Brain microvascular endothelial cell (primary cell): ENCODE measurements around the gene SOCS1.

ENCODE experiments used
- DNase-seq: peaks from one replicate; pipeline ENCODE4 v3.0.0-alpha.2; 2020
- H3K27ac ChIP-seq: fragments of 250-450 bp; sonication (Bioruptor Pico); 2 replicates; pipeline ENCODE4 v1.5.1; 2020; ENCODE audit warnings: mild to moderate bottlenecking, moderate library complexity
- H3K27me3 ChIP-seq: fragments of 250-450 bp; sonication (Bioruptor Pico); replicated peaks from 2 replicates; pipeline ENCODE4 v1.5.1; 2020; ENCODE audit warnings: mild to moderate bottlenecking
- H3K36me3 ChIP-seq: fragments of 250-450 bp; sonication (Bioruptor Pico); replicated peaks from 2 replicates; pipeline ENCODE4 v1.5.1; 2020; ENCODE audit warnings: mild to moderate bottlenecking
- H3K4me3 ChIP-seq: 2 replicates; pipeline ENCODE4 v1.5.1; 2011; ENCODE audit warnings: low read depth, mild to moderate bottlenecking, control low read depth, low read length, moderate library complexity
- in situ Hi-C: cut with HindIII; loops from 2 replicates; pipeline ENCODE4 v1.10.0; 2017; ENCODE audit warnings: low sequenced_read_pairs, low pct_ligation_motif_present
- TF ChIP-seq, protein P1 (sequence below): IDR thresholded peaks from 2 replicates; pipeline ENCODE4 v1.5.1; 2011; ENCODE audit warnings: low read depth, mild to moderate bottlenecking, moderate library complexity, low read length, control low read depth, inconsistent platforms; ENCODE audit errors: missing control alignments

The SOCS1 gene

DNA sequence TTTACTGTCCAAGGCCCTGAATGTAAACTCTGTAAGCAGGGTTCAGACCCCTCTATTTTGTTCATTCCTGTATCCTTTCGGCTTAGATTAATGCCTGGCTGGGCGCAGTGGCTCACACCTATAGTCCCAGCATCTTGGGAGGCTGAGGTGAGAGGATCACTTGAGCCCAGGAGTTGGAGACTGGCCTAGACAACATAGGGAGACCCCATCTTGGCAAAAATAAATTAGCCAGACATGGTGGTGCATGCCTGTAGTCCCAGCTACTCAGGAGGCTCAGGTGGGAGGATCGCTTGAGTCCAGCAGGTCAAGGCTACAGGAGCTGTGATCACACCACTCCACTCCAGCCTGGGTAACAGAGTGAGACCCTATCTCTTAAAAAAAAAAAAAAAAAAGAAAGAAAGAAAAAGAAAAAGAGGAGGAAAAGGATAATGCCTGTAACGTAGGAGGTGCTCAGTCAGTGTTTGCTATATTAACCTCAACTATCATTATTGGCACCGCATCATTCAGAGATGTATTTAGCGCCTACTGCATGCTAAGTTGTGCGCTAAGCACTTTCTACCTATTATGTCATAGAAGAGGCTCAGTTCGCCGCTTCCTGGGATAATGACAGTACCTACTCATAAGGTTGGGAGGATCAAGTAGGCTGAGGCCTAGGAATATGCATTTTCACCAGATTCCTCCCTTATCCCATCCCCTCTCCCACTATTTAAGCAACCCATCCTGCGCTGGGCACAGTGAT is 5.0 kb downstream of the SOCS1 start:
- TF ChIP-seq, protein P1, sequence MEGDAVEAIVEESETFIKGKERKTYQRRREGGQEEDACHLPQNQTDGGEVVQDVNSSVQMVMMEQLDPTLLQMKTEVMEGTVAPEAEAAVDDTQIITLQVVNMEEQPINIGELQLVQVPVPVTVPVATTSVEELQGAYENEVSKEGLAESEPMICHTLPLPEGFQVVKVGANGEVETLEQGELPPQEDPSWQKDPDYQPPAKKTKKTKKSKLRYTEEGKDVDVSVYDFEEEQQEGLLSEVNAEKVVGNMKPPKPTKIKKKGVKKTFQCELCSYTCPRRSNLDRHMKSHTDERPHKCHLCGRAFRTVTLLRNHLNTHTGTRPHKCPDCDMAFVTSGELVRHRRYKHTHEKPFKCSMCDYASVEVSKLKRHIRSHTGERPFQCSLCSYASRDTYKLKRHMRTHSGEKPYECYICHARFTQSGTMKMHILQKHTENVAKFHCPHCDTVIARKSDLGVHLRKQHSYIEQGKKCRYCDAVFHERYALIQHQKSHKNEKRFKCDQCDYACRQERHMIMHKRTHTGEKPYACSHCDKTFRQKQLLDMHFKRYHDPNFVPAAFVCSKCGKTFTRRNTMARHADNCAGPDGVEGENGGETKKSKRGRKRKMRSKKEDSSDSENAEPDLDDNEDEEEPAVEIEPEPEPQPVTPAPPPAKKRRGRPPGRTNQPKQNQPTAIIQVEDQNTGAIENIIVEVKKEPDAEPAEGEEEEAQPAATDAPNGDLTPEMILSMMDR = no peak
- Histone ChIP-seq H3K27me3 (no peaks in the 10 kb centered on the region), H3K4me3 (no peak overlapping the region), H3K27ac (no peak overlapping the region), H3K36me3 (peaks cover 7% of the 10 kb centered on the region)
- DNase-seq = no peak
- in situ Hi-C loops = no loop called here

DNA sequence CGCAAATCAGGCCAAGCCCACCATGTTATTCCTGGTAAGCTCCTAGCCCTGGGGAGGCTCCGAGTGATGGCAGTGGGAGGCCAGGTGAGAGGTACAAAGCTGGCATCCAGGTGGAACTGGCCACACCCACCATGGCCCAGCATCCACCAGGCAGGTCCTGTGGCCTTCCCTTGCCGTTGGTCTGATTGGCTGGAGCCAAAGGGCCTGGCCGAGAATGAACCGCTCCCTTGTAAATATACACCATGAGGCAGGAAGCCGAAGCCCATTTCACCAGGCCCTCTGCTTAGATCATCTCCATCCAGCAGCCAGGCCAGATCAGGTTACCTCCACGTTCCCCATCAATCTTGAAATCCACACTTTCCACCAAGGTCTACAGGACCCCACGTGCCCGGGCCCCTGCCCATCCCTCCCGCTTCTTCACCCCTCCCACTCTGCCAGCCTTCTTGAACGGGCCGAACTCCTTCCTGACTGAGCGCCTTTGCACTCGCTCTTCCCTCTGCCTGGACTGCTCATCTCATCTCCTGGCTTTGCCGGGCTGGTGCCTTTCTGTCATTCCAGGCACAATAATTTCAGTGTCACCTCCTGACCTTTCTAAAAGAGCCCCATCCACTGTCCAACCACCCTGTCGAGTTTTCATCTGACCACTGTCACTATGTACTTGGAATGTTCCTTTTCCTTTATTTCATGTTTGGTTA is 5.8 kb downstream of the SOCS1 start:
- H3K36me3 ChIP-seq = peaks cover 7% of the 10 kb centered on the region
- DNase-seq = no peak
- TF ChIP-seq, protein P1 = no peak
- no peak overlapping the region for H3K27ac ChIP-seq
- in situ Hi-C loops = no loop called here
- H3K27me3 ChIP-seq = no peaks in the 10 kb centered on the region
- H3K4me3 ChIP-seq = no peak overlapping the region

DNA sequence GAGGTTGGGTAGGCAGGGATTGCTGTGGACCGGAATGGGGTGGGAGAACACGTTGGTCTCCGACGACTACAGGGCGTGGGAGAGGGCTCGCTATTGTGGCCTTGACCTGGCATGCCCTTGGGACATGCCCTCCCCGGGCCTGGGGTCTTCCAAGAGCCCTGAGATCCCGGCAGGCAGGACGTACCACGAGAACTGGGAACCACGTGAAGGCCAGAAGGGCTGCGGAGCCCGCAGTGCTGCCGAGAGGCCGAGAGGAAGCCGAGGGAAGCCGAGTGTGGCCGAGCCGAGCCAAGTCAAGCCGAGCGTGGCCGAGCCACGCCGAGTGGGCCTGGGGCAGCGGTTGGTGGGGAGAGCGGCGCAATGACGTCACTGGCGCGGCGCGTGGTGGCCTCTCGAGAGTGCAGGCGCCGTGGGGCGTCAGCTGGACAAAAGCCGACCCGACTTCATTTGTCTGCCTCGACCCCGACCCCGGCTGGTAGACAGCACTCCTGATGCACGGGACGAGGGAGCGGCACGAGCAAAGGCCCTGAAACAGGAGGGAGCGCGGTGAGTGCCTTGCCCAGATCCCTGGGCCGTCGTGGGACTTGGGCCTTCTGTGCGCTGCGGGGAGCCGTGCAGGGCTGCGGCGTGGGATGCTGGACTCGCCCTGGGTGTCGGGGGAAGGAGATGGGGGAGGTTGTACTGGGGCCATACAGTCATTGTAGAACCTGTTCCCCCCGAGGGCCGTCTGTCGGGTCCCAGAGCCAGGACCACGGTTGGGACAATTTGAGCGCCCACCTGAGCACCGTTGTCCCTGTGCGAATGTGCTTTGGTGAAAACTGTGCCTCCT is 6.6 kb downstream of the SOCS1 start:
- H3K27me3 ChIP-seq = no peaks in the 10 kb centered on the region

DNA sequence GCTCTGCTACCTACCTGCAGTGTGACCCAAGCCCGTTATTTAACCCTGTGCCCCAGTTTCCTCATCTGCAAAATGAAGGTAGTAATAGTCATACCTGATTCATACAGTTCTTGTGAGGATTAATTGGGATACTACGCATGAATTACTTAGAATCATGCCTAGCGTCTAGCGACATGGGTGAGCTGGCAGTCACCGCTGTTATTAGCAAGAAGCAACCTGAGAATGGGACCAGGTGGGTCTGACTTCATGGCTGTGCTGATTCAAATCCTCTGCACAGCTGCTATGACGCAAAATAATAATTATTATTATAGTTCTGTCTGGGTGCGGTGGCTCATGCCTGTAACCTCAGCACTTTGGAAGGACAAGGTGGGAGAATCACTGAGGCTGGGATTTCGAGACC is 7.9 kb downstream of the SOCS1 start:
- TF ChIP-seq, protein P1 = no peak
- no peak overlapping the region for H3K4me3 ChIP-seq
- H3K27me3 ChIP-seq = no peaks in the 10 kb centered on the region
- peaks cover 7% of the 10 kb centered on the region for H3K36me3 ChIP-seq
- in situ Hi-C loops = no loop called here
- DNase-seq = no peak
- H3K27ac ChIP-seq = no peak overlapping the region

More for the DNA sequence above, 6.6 kb downstream of the SOCS1 start:
- in situ Hi-C loops = no loop called here
- no peak overlapping the region for H3K27ac ChIP-seq
- TF ChIP-seq, protein P1 = no peak
- H3K36me3 ChIP-seq = peaks cover 7% of the 10 kb centered on the region
- no peak overlapping the region for H3K4me3 ChIP-seq
- no peak for DNase-seq

- in situ Hi-C loops = no loop called here
- no peak for DNase-seq
- TF ChIP-seq, protein P1 = no peak
- no peak overlapping the region for H3K4me3 ChIP-seq
- H3K27me3 ChIP-seq = no peaks in the 10 kb centered on the region
- no peak overlapping the region for H3K27ac ChIP-seq
- H3K36me3 ChIP-seq = no peaks in the 10 kb centered on the region
Observed at GRCh38 chr16:11245988-11246387, 10.0 kb downstream of the SOCS1 start.
